ENCODE measurements around the gene IREB2.
A peak's percentile ranks its signal among the peaks of the same experiment; 100 is the strongest.

- TF ChIP-seq TAF1 (IDR thresholded peaks at IDR 0.05; ENCODE audit: borderline replicate concordance, insufficient read depth, low read length): peak; percentile 79; the same call in 1 of the 2 replicates
- TF ChIP-seq POLR2AphosphoS5 (IDR thresholded peaks at IDR 0.05; ENCODE audit: low read depth, low read length): peak; percentile 98
- TF ChIP-seq SIN3A (IDR thresholded peaks at IDR 0.05; ENCODE audit: borderline replicate concordance, insufficient read depth, low read length): peak; percentile 98
- no peak for TF ChIP-seq REST (IDR thresholded peaks at IDR 0.05; ENCODE audit: insufficient read depth in 1 of 2, low read depth in 2 of 2, low read length in 2 of 2)
These were observed at the start of gene IREB2 for GRCh38 chr15:78437762-78438618.
